ENCODE measurements around the gene CST4.
"Not testable (repeated sequence)": the region's sequence is repeated elsewhere in the genome, so short reads cannot be mapped to it uniquely, and the experiment has no call there.

Gene CST4

GRCh38 chr20:23687986-23688385 lies 852 bp downstream of the CST4 start (continued):
- TF ChIP-seq, protein P1, sequence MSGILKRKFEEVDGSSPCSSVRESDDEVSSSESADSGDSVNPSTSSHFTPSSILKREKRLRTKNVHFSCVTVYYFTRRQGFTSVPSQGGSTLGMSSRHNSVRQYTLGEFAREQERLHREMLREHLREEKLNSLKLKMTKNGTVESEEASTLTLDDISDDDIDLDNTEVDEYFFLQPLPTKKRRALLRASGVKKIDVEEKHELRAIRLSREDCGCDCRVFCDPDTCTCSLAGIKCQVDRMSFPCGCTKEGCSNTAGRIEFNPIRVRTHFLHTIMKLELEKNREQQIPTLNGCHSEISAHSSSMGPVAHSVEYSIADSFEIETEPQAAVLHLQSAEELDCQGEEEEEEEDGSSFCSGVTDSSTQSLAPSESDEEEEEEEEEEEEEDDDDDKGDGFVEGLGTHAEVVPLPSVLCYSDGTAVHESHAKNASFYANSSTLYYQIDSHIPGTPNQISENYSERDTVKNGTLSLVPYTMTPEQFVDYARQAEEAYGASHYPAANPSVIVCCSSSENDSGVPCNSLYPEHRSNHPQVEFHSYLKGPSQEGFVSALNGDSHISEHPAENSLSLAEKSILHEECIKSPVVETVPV (CRISPR knock-in tag; IDR thresholded peaks at IDR 0.05), result no peak
- TF ChIP-seq ZFP3 (CRISPR knock-in tag; IDR thresholded peaks at IDR 0.05), result no peak
- TF ChIP-seq ZFP30 (CRISPR knock-in tag; IDR thresholded peaks at IDR 0.05), result no peak
- no peak for TF ChIP-seq SNAI2 (CRISPR knock-in tag; IDR thresholded peaks at IDR 0.05)

DNA sequence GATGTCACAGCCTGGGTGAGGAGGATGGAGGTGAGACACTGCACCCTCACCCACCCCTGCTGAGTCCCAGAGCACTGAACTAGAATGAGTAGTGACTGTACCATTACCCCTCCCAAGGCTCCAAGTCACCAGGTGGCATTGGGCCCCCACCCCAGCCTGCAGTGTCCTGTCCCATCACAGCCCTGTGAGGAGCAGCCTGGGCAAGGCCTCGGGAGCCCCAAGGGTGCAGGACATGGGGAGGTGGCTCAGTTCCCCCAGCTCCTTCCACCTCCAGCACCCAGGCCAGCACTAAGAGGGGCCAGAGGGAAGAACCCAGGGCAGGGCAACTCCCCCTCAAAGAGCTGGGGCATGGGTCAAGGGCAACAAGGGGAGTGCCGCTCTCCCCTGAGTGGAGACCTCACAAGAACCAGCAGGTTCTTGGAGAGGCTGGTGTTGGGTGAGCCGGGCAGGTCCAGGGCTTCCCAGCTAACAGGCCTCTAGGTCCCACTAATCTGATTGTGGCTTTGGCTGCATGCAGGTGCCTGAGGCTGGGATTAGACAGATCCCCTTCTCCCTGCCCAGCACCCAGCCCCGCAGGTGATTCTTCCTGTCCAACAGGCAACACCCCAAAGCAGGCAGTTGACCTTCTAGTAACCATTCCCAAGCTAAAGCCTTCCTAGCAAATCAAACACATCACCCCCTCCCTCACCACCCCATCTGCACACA lies 2.6 kb downstream of the CST4 start:
- TF ChIP-seq, protein P1 (CRISPR knock-in tag; IDR thresholded peaks at IDR 0.05), result no peak
- TF ChIP-seq ISL1 (CRISPR knock-in tag; IDR thresholded peaks at IDR 0.05), result no peak
- TF ChIP-seq BACH2 (CRISPR knock-in tag; IDR thresholded peaks at IDR 0.05; ENCODE audit: borderline replicate concordance), result no peak
- TF ChIP-seq PPARA (CRISPR knock-in tag; IDR thresholded peaks at IDR 0.05; ENCODE audit: borderline replicate concordance), result no peak
- ATAC-seq, result no peak

DNA sequence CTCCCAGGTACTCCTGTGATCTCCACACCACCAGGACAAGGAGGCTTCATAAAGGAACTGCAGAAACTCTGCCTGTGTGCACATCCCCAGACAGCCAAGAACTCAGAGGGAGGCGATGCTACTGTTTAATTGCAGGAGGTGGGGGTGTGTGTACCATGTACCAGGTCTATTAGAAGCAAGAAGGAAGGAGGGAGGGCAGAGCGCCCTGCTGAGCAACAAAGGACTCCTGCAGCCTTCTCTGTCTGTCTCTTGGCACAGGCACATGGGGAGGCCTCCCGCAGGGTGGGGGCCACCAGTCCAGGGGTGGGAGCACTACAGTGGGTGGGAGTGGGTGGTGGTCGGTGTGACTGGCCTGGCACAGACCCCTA lies 3.3 kb downstream of the CST4 start:
- ATAC-seq, result not testable (repeated sequence)

- no peak for ATAC-seq
- TF ChIP-seq RARB (CRISPR knock-in tag; IDR thresholded peaks at IDR 0.05), result no peak
- no peak for TF ChIP-seq SNAI2 (CRISPR knock-in tag; IDR thresholded peaks at IDR 0.05)
- no peak for TF ChIP-seq CSDC2 (CRISPR knock-in tag; IDR thresholded peaks at IDR 0.05)
- TF ChIP-seq BACH2 (CRISPR knock-in tag; IDR thresholded peaks at IDR 0.05; ENCODE audit: borderline replicate concordance), result no peak
- no peak for TF ChIP-seq ZNF70 (CRISPR knock-in tag; IDR thresholded peaks at IDR 0.05)
- no peak for TF ChIP-seq POU6F1 (CRISPR knock-in tag; IDR thresholded peaks at IDR 0.05; ENCODE audit: borderline replicate concordance, low read depth)
- no peak for TF ChIP-seq GLIS3 (CRISPR knock-in tag; IDR thresholded peaks at IDR 0.05)
Measured at GRCh38 chr20:23684261-23684660, 4.6 kb downstream of the CST4 start.

GRCh38 chr20:23683807-23684206 lies 5.0 kb downstream of the CST4 start:
- TF ChIP-seq ZNF565 (CRISPR knock-in tag; conservative IDR thresholded peaks at IDR 0.05; ENCODE audit: low read depth) (no peak), ZC3H10 (CRISPR knock-in tag; IDR thresholded peaks at IDR 0.05) (no peak), ARNTL (CRISPR knock-in tag; IDR thresholded peaks at IDR 0.05; ENCODE audit: borderline replicate concordance, low read depth) (no peak), CSDC2 (CRISPR knock-in tag; IDR thresholded peaks at IDR 0.05) (no peak), TSHZ2 (CRISPR knock-in tag; IDR thresholded peaks at IDR 0.05) (no peak), POU6F1 (CRISPR knock-in tag; IDR thresholded peaks at IDR 0.05; ENCODE audit: borderline replicate concordance, low read depth) (no peak), ZNF8 (CRISPR knock-in tag; IDR thresholded peaks at IDR 0.05) (no peak), ISL1 (CRISPR knock-in tag; IDR thresholded peaks at IDR 0.05) (no peak), TOX (CRISPR knock-in tag; IDR thresholded peaks at IDR 0.05; ENCODE audit: borderline replicate concordance) (no peak), SNAI2 (CRISPR knock-in tag; IDR thresholded peaks at IDR 0.05) (no peak), ZNF70 (CRISPR knock-in tag; IDR thresholded peaks at IDR 0.05) (no peak), ESRRG (CRISPR knock-in tag; IDR thresholded peaks at IDR 0.05) (no peak), PPARA (CRISPR knock-in tag; IDR thresholded peaks at IDR 0.05; ENCODE audit: borderline replicate concordance) (no peak), GLIS3 (CRISPR knock-in tag; IDR thresholded peaks at IDR 0.05) (no peak), ZFP30 (CRISPR knock-in tag; IDR thresholded peaks at IDR 0.05) (no peak), RARB (CRISPR knock-in tag; IDR thresholded peaks at IDR 0.05) (no peak)
- TF ChIP-seq, protein P2, sequence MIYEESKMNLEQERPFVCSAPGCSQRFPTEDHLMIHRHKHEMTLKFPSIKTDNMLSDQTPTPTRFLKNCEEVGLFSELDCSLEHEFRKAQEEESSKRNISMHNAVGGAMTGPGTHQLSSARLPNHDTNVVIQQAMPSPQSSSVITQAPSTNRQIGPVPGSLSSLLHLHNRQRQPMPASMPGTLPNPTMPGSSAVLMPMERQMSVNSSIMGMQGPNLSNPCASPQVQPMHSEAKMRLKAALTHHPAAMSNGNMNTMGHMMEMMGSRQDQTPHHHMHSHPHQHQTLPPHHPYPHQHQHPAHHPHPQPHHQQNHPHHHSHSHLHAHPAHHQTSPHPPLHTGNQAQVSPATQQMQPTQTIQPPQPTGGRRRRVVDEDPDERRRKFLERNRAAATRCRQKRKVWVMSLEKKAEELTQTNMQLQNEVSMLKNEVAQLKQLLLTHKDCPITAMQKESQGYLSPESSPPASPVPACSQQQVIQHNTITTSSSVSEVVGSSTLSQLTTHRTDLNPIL (CRISPR knock-in tag; IDR thresholded peaks at IDR 0.05; ENCODE audit: low read depth), result no peak
- TF ChIP-seq, protein P1 (CRISPR knock-in tag; IDR thresholded peaks at IDR 0.05), result no peak
- ATAC-seq, result no peak

All from SK-N-SH treated with all-trans-retinoic acid at 6 μM for 48 hours (cell line).